GM21390 (cell line): Measurements from ENCODE around the gene UNC119.

Experiments
- ATAC-seq: cut with Tn5 transposase; IDR thresholded peaks from one replicate; pipeline ENCODE4 v1.9.1; 2021; ENCODE audit not compliant: unreplicated experiment

UNC119 gene

GRCh38 chr17:28573521-28573920 is 21.1 kb upstream of the UNC119 start:
- no peak for ATAC-seq

- no peak for ATAC-seq
Observed at GRCh38 chr17:28573040-28573380, 20.6 kb upstream of the UNC119 start.

GRCh38 chr17:28572259-28573039 is 20.0 kb upstream of the UNC119 start:
- no peak for ATAC-seq

- peak; percentile 72 for ATAC-seq
Observed at GRCh38 chr17:28571361-28572122, 19.1 kb upstream of the UNC119 start, which contains the start of gene PIGS. Gene PIGS (minus strand): TSS chr17:28571524. CDS start chr17:28571496, 28 bp downstream.

GRCh38 chr17:28570716-28571360 is 18.4 kb upstream of the UNC119 start:
- ATAC-seq: peak; percentile 26

- no peak for ATAC-seq
Observed at GRCh38 chr17:28569446-28569845, 17.0 kb upstream of the UNC119 start.

- peak; percentile 35 for ATAC-seq
Observed at GRCh38 chr17:28567604-28568003, 15.2 kb upstream of the UNC119 start.

GRCh38 chr17:28563475-28563874 is 11.1 kb upstream of the UNC119 start:
- no peak for ATAC-seq

- no peak for ATAC-seq
Observed at GRCh38 chr17:28555022-28555421, 2.6 kb upstream of the UNC119 start.

- ATAC-seq: no peak
Observed at GRCh38 chr17:28554565-28554964, 2.1 kb upstream of the UNC119 start.

- no peak for ATAC-seq
Observed at GRCh38 chr17:28553000-28553505, 629 bp upstream of the UNC119 start.

GRCh38 chr17:28551421-28552175 is 826 bp downstream of the UNC119 start:
- ATAC-seq: no peak

- no peak for ATAC-seq
Observed at GRCh38 chr17:28550858-28551257, 1.6 kb downstream of the UNC119 start.

GRCh38 chr17:28549236-28550132 is 2.9 kb downstream of the UNC119 start:
- no peak for ATAC-seq

- no peak for ATAC-seq
Observed at GRCh38 chr17:28548417-28549130, 3.9 kb downstream of the UNC119 start.

- ATAC-seq: no peak
Observed at GRCh38 chr17:28547623-28548416, 4.6 kb downstream of the UNC119 start.

GRCh38 chr17:28547096-28547622 is 5.3 kb downstream of the UNC119 start:
- no peak for ATAC-seq

- ATAC-seq: no peak
Observed at GRCh38 chr17:28545787-28546415, 6.5 kb downstream of the UNC119 start.
